ENCODE results near the gene ATP5ME. TPM values are rescaled to one million over a fixed set of nuclear protein-coding genes. Genes with fewer than 3 reads are reported as not detected.

The ATP5ME gene
- 29.9 and 87.6 TPM in 2 replicates for total RNA-seq (2014; rRNA removed; shearing (Covaris generic))

- peak; percentile 88 to 93 for DNase-seq (ENCODE audit: low read depth in 1 of 2, low spot score in 2 of 2)
- peaks cover 13% of the 10 kb centered on the region for H3K4me1 ChIP-seq (replicated peaks)
- no peaks in the 10 kb centered on the region for H3K27me3 ChIP-seq (replicated peaks)
- peak within 1 kb of the TSS; percentile 89 for H3K27ac ChIP-seq
- H3K4me3 ChIP-seq = peak within 1 kb of the TSS; percentile 96
- peaks cover 10% of the 10 kb centered on the region; the same call in 1 of the 2 replicates for H3K36me3 ChIP-seq
- H3K9me3 ChIP-seq (replicated peaks) = no peaks in the 10 kb centered on the region
Measured at GRCh38 chr4:674172-675035, at the start of gene ATP5ME, which contains the start of gene MYL5. TSS of gene ATP5ME (minus strand) at chr4:674276. CDS start at chr4:674247, 29 bp downstream. TSS of gene MYL5 (plus strand) at chr4:674542. CDS start at chr4:678027, 3,485 bp downstream.

- H3K4me3 ChIP-seq = no peak overlapping the region
- H3K27me3 ChIP-seq (replicated peaks) = no peaks in the 10 kb centered on the region
- H3K36me3 ChIP-seq = no peaks in the 10 kb centered on the region
- no peaks in the 10 kb centered on the region for H3K4me1 ChIP-seq (replicated peaks)
- H3K9me3 ChIP-seq (replicated peaks) = no peaks in the 10 kb centered on the region
- no peak overlapping the region for H3K27ac ChIP-seq
- no peak for DNase-seq (ENCODE audit: low read depth in 1 of 2, low spot score in 2 of 2)
Measured at GRCh38 chr4:722851-723360, 48.8 kb upstream of the ATP5ME start.

GRCh38 chr4:722169-722725, 48.2 kb upstream of the ATP5ME start:
- H3K4me1 ChIP-seq (replicated peaks) = no peaks in the 10 kb centered on the region
- H3K36me3 ChIP-seq = no peaks in the 10 kb centered on the region
- H3K9me3 ChIP-seq (replicated peaks) = no peaks in the 10 kb centered on the region
- no peak for DNase-seq (ENCODE audit: low read depth in 1 of 2, low spot score in 2 of 2)
- no peak overlapping the region for H3K27ac ChIP-seq
- no peak overlapping the region for H3K4me3 ChIP-seq
- H3K27me3 ChIP-seq (replicated peaks) = no peaks in the 10 kb centered on the region

- Histone ChIP-seq H3K4me3 (no peak overlapping the region), H3K27me3 (replicated peaks) (no peaks in the 10 kb centered on the region), H3K9me3 (replicated peaks) (no peaks in the 10 kb centered on the region), H3K27ac (no peak overlapping the region), H3K4me1 (replicated peaks) (no peaks in the 10 kb centered on the region), H3K36me3 (no peaks in the 10 kb centered on the region)
- DNase-seq (ENCODE audit: low read depth in 1 of 2, low spot score in 2 of 2) = no peak
Measured at GRCh38 chr4:721261-722168, 47.4 kb upstream of the ATP5ME start.

- H3K27ac ChIP-seq = no peak overlapping the region
- H3K9me3 ChIP-seq (replicated peaks) = no peaks in the 10 kb centered on the region
- no peaks in the 10 kb centered on the region for H3K4me1 ChIP-seq (replicated peaks)
- DNase-seq (ENCODE audit: low read depth in 1 of 2, low spot score in 2 of 2) = no peak
- H3K27me3 ChIP-seq (replicated peaks) = no peaks in the 10 kb centered on the region
- no peaks in the 10 kb centered on the region for H3K36me3 ChIP-seq
- H3K4me3 ChIP-seq = no peak overlapping the region
Measured at GRCh38 chr4:720111-720860, 46.2 kb upstream of the ATP5ME start.

- H3K27me3 ChIP-seq (replicated peaks) = no peaks in the 10 kb centered on the region
Measured at GRCh38 chr4:718460-718859, 44.4 kb upstream of the ATP5ME start.

GRCh38 chr4:717601-718320, 43.7 kb upstream of the ATP5ME start:
- Histone ChIP-seq H3K27ac (no peak overlapping the region), H3K4me1 (replicated peaks) (no peaks in the 10 kb centered on the region), H3K27me3 (replicated peaks) (no peaks in the 10 kb centered on the region), H3K4me3 (no peak overlapping the region), H3K9me3 (replicated peaks) (no peaks in the 10 kb centered on the region), H3K36me3 (no peaks in the 10 kb centered on the region)
- DNase-seq (ENCODE audit: low read depth in 1 of 2, low spot score in 2 of 2) = no peak

More at GRCh38 chr4:718460-718859, 44.4 kb upstream of the ATP5ME start:
- DNase-seq (ENCODE audit: low read depth in 1 of 2, low spot score in 2 of 2) = no peak
- Histone ChIP-seq H3K4me1 (replicated peaks) (no peaks in the 10 kb centered on the region), H3K36me3 (no peaks in the 10 kb centered on the region), H3K9me3 (replicated peaks) (no peaks in the 10 kb centered on the region), H3K27ac (no peak overlapping the region), H3K4me3 (no peak overlapping the region)

GRCh38 chr4:714087-714486, 40.0 kb upstream of the ATP5ME start:
- H3K4me1 ChIP-seq (replicated peaks) = no peaks in the 10 kb centered on the region
- no peaks in the 10 kb centered on the region for H3K27me3 ChIP-seq (replicated peaks)
- H3K9me3 ChIP-seq (replicated peaks) = no peaks in the 10 kb centered on the region
- no peaks in the 10 kb centered on the region for H3K36me3 ChIP-seq
- no peak for DNase-seq (ENCODE audit: low read depth in 1 of 2, low spot score in 2 of 2)
- no peak overlapping the region for H3K27ac ChIP-seq
- H3K4me3 ChIP-seq = no peak overlapping the region

GRCh38 chr4:712916-713632, 39.0 kb upstream of the ATP5ME start:
- Histone ChIP-seq H3K27ac (no peak overlapping the region), H3K27me3 (replicated peaks) (no peaks in the 10 kb centered on the region), H3K9me3 (replicated peaks) (no peaks in the 10 kb centered on the region), H3K4me1 (replicated peaks) (no peaks in the 10 kb centered on the region), H3K4me3 (no peak overlapping the region), H3K36me3 (no peaks in the 10 kb centered on the region)
- DNase-seq (ENCODE audit: low read depth in 1 of 2, low spot score in 2 of 2) = no peak

- H3K9me3 ChIP-seq (replicated peaks) = no peaks in the 10 kb centered on the region
- no peak overlapping the region for H3K4me3 ChIP-seq
- H3K4me1 ChIP-seq (replicated peaks) = no peaks in the 10 kb centered on the region
- H3K27me3 ChIP-seq (replicated peaks) = no peaks in the 10 kb centered on the region
- H3K27ac ChIP-seq = no peak overlapping the region
- H3K36me3 ChIP-seq = no peaks in the 10 kb centered on the region
- DNase-seq (ENCODE audit: low read depth in 1 of 2, low spot score in 2 of 2) = no peak
Measured at GRCh38 chr4:712093-712492, 38.0 kb upstream of the ATP5ME start.

GRCh38 chr4:710916-711315, 36.8 kb upstream of the ATP5ME start:
- Histone ChIP-seq H3K36me3 (no peaks in the 10 kb centered on the region), H3K27ac (no peak overlapping the region), H3K9me3 (replicated peaks) (no peaks in the 10 kb centered on the region), H3K4me1 (replicated peaks) (no peaks in the 10 kb centered on the region), H3K27me3 (replicated peaks) (no peaks in the 10 kb centered on the region), H3K4me3 (no peak overlapping the region)
- DNase-seq (ENCODE audit: low read depth in 1 of 2, low spot score in 2 of 2) = no peak

GRCh38 chr4:710116-710515, 36.0 kb upstream of the ATP5ME start:
- H3K4me1 ChIP-seq (replicated peaks) = no peaks in the 10 kb centered on the region
- no peak for DNase-seq (ENCODE audit: low read depth in 1 of 2, low spot score in 2 of 2)
- no peak overlapping the region for H3K27ac ChIP-seq
- no peaks in the 10 kb centered on the region for H3K27me3 ChIP-seq (replicated peaks)
- peaks cover 3% of the 10 kb centered on the region; the same call in 1 of the 2 replicates for H3K36me3 ChIP-seq
- H3K9me3 ChIP-seq (replicated peaks) = no peaks in the 10 kb centered on the region
- no peak overlapping the region for H3K4me3 ChIP-seq

All from SJSA1 (cell line).